NCI-H69 (cell line): ENCODE results near the gene OLR1.
"Not testable (repeated sequence)": the region's sequence is repeated elsewhere in the genome, so short reads cannot be mapped to it uniquely, and the experiment has no call there.

Experiments used
- DNase-seq: peaks from one replicate; lab custom pipeline; 2025; lab: John Stamatoyannopoulos, UW

OLR1 gene

GRCh38 chr12:10171973-10172728, at the start of gene OLR1:
TSS of gene OLR1 (minus strand) at chr12:10172132. CDS start at chr12:10172077, 55 bp downstream.
- no peak for DNase-seq

GRCh38 chr12:10220398-10221077, 48.6 kb upstream of the OLR1 start:
- DNase-seq, result no peak

- DNase-seq, result no peak
These were observed 46.1 kb upstream of the OLR1 start for GRCh38 chr12:10218021-10218420.

GRCh38 chr12:10215946-10216345, 44.0 kb upstream of the OLR1 start:
- not testable (repeated sequence) for DNase-seq

- DNase-seq, result no peak
These were observed 43.5 kb upstream of the OLR1 start for GRCh38 chr12:10215436-10215835.

- no peak for DNase-seq
These were observed 42.9 kb upstream of the OLR1 start for GRCh38 chr12:10214895-10215267.

- DNase-seq, result no peak
These were observed 42.4 kb upstream of the OLR1 start for GRCh38 chr12:10214136-10214894.

GRCh38 chr12:10213168-10214135, 41.5 kb upstream of the OLR1 start:
- no peak for DNase-seq

GRCh38 chr12:10212739-10213131, 40.8 kb upstream of the OLR1 start, which contains the start of gene GABARAPL1:
TSS of gene GABARAPL1 (plus strand) at chr12:10212877. CDS start at chr12:10213130, 253 bp downstream.
- peak; percentile 11 for DNase-seq

- DNase-seq, result peak; percentile 32
These were observed 40.2 kb upstream of the OLR1 start for GRCh38 chr12:10211940-10212738.

- DNase-seq, result peak; percentile 3
These were observed 39.4 kb upstream of the OLR1 start for GRCh38 chr12:10211101-10211939.

GRCh38 chr12:10210225-10210624, 38.3 kb upstream of the OLR1 start:
- DNase-seq, result no peak

GRCh38 chr12:10207136-10207535, 35.2 kb upstream of the OLR1 start:
- DNase-seq, result no peak

- no peak for DNase-seq
These were observed 33.4 kb upstream of the OLR1 start for GRCh38 chr12:10205220-10205807.

GRCh38 chr12:10204495-10204894, 32.6 kb upstream of the OLR1 start:
- DNase-seq, result not testable (repeated sequence)

- DNase-seq, result no peak
These were observed 25.9 kb upstream of the OLR1 start for GRCh38 chr12:10197879-10198278.

GRCh38 chr12:10196210-10196609, 24.3 kb upstream of the OLR1 start:
- no peak for DNase-seq

GRCh38 chr12:10194160-10194670, 22.3 kb upstream of the OLR1 start:
- no peak for DNase-seq

GRCh38 chr12:10191865-10192264, 19.9 kb upstream of the OLR1 start:
- no peak for DNase-seq
